GM21423 (cell line): ENCODE data around the gene EWSR1.

Experiments
- ATAC-seq: cut with Tn5 transposase; IDR thresholded peaks from one replicate; pipeline ENCODE4 v1.9.1; 2021; ENCODE audit warnings: mild to moderate bottlenecking, moderate library complexity; ENCODE audit not compliant: unreplicated experiment

The EWSR1 gene

DNA sequence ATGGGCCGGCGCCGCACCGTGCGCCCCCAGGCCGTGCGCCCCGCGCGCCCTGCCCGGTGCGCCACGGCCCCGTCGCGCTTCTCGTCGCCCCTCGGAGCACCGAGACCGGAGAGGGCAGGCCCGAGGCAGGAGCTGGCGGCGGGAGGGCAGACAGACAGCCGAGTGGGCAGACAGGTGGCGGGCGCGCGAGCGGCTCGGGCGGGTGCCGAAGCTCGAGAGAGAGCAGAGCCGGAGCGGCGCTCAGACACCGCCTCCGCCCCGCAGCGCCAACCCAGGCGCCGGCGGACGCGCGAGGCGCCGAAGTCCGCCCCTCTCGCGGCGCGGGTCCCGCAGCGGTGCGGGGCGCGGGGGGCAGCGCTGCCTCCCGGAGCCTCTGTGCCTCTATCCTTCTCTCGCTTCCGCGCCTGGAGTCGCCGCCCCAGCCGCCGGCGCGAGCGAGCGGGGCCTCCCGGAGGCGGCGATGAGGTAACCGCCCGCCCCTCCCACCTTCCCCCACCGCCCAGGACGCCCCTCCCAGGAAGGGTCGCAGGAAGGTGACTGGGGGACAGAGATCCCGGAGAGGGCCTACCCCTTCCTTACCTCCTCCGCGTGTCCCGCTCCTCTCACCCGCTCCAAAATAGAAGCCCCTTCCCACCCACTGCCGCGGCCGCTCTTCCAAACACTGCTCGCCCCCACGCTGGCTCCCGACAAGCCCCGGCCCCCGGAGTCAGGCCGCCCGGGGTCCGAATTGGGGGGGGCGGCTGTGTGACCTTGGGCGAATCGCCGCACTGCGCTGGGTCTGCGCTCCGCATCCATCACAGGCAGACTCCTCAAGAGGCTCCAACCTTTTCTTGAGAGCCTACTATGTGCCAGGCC lies 47.4 kb downstream of the EWSR1 start, which contains the start of gene RASL10A:
TSS of gene RASL10A (minus strand) at position 412 of the 855 bp plus-strand sequence. CDS start 451 bp downstream, outside the sequence.
- no peak for ATAC-seq

- no peak for ATAC-seq
These were observed 48.2 kb downstream of the EWSR1 start for GRCh38 chr22:29316141-29316828.

DNA sequence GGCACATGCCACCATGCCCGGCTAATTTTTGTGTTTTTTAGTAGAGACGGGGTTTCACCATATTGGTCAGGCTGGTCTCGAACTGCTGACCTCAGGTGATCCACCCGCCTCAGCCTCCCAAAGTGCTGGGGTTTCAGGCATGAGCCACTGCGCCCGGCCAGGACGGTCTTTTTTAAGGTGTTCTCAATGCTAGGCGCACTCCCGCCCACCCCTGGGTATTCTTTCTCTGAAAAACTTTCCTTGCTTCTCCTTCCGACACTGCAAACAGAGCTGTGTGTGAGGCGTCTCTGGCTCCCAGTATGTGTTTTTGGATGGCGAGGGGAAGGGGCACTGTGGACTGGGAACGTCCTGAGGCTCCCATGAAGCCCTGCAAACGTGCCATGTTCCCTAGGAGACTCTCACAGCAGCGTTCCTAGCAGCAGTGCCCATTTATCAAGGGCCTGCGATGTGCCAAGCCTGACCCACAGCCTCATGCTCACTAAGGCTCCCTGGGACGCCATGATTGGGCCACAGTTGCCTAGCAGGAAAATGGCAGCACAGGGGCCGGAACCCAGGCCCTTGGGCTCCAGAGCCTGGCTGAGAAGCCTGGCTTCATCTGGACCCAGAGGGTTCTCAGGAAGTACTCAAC lies 49.9 kb downstream of the EWSR1 start:
- no peak for ATAC-seq

- no peak for ATAC-seq
These were observed 51.0 kb downstream of the EWSR1 start for GRCh38 chr22:29319072-29319471.

DNA sequence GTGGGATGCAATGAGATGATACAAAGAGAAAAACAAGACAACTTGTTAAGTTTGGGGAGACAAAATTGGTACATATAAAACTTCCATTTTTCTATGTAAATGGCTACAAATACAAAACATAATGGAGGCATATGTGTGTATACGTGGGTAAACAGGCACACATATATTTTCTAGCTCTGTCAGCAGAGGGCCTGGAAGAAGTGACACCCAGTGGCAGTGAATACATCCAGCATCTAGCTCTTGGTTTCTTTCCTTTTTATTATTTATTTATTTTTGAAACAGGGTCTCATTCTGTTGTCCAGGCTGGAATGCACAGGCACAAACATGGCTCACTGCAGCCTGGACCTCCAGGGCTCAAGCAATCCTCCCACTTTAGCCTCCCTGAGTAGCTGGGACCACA lies 52.5 kb downstream of the EWSR1 start:
- ATAC-seq: no peak

DNA sequence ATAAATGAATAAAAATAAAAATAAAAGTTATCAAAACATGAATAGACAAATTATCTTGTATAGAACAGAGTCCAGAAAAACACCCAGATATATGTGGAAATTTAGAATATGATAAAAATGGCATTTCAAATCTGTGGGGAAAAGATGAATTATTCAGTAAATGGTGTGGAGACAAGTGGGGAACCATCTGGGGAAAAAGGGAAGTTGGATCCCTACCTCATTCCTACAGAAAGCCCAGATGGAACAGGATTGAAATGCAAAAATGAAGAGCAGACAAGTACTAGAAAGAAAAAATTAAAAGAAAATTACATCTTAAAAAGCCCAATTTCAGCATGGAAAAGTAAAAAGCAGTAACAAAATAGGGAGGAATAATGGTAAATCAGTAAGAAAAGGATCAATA lies 55.6 kb downstream of the EWSR1 start:
- no peak for ATAC-seq

DNA sequence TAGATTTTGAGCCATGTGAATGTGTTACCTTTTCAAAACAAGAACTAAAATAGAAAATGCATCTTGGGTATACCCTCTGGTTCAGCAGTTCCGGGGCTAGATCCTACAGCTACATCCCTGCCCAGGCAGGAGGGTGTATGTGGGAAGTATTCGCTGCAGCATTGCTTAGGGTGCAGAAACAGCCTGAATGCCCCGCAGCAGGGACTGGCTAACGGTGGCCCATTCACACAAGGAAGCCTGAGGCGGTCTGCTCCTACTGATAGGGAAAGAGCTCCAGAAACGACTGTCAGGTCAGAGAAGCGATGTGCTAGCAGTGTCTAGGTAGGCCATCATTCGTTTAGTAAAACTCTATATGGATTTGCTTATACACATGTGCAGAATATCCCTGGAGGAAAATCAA lies 57.3 kb downstream of the EWSR1 start:
- no peak for ATAC-seq

GRCh38 chr22:29325785-29326315 lies 57.8 kb downstream of the EWSR1 start:
- no peak for ATAC-seq

DNA sequence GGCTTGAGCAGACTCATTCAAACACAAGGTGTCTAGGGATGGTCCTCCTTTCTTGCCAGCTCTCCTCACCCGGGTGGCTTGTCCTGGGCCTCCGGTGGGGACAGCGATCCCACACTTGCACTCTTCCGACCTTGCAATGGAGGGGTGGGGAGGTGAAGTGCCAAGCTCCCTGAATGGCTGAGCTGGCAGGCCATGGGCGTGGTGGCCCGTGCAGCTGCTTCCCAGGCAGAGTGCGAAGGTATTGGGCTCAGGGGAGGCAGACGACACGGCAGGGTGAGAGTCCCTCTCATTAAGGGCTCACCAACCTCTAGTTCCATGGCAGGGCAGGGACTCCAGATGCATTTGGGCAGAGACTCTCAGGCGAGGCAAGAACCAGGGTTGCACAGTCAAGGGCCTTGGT lies 58.4 kb downstream of the EWSR1 start:
- ATAC-seq: no peak

DNA sequence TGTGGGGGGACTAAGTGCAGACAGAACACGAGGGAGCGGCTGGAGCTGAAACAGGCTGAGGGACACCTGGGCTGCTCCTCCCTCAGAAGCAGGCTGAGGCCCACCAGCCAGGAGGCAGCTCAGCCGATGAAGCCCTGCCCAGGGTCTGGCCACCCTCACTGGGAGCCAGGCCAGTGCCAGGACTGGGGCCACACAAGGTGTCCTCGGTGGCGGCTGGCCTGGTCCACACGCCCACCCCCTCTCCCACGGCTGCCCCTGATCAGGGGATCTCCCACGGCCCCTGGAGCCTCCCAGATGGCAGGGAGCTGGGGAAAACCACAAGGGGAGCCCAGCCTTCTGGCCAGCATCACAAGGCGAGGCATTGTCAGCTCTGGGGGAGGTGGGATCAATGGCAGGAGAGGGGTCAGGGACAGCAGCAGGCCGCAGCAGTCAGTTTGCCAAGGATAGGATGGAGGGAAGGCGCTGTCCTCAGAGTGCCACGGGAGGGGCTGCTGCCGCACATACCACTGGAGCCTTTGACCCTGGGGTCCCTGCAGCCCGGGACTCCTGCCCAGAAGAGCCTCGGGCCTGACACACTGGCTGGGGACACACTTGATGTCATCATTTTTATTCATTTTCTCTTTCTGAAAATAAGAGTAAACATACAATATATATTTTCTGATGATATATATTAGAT lies 59.2 kb downstream of the EWSR1 start:
- ATAC-seq: no peak

DNA sequence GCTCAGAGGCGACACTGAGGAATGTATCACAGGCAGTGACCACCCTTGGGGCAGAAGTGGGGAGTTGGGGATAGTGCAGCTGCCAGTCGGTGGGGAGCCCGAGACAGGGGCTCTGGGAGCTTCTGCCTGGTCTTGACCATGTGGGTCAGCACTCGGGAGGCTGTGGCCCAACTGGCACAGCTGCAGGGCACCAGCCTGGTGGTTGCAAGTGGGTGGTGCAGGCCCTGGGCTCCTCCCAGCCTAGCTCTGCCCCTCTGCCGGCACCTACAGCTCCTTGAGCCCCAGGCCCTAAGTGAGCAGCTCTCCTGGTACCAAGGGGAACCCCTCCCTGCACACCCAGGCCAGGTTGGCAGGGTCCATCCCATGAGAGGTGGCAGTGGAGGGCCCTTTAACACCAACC lies 60.0 kb downstream of the EWSR1 start:
- no peak for ATAC-seq

- ATAC-seq: no peak
These were observed 60.8 kb downstream of the EWSR1 start for GRCh38 chr22:29328566-29329500.

DNA sequence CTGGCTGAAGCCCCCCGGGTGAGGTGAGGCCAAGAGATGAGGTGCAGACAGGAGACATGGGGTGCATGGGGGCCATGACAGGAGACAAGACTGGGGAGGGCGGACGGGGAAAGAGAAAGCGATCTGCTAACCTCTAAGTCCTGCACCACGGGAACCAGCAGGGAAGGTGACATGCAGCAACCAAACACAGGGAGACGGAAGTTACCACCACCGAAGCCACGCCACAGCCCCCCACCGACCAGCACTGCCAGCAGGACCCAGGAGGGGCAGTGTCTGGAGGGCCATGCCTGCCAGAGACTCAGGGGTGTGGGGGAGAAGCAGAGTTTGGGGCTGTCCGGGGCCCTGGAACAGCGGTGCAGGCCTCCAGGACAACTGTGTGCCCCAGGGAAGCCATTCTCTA lies 61.5 kb downstream of the EWSR1 start:
- no peak for ATAC-seq

GRCh38 chr22:29330291-29330690 lies 62.2 kb downstream of the EWSR1 start:
- ATAC-seq: no peak

- no peak for ATAC-seq
These were observed 62.7 kb downstream of the EWSR1 start for GRCh38 chr22:29330753-29331152.

GRCh38 chr22:29331213-29331612 lies 63.1 kb downstream of the EWSR1 start:
- ATAC-seq: no peak

DNA sequence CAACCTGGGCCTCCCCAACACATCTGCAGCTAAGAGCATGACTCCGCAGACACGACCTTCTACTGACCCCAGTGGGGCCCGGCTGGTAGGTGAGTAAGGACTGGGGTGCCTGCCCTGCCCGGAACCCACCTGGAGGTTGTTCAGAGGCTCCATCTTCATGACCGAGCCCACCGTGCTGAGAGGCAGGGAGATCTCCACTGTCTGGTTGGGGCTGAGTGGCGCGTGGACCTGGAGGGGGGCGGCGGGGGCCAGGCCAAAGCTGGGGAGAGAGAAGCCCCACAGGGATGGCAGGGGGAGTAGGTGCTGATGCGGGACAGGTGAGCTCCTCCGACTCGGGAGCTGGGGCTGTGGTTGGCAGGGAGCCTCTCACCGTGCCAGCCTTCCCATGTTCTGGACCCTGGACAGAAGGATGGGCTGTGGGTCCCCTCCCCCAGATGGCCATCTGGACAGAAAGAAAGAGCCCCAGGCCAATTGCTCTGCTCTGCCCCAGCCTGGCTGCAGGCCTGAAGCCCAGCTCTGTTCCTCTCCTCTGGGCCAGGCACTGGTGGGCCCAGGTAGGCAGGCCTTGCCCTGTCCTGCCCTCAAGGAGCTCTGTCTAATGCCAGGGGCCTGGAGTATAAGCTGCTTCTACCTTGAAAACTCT lies 63.7 kb downstream of the EWSR1 start:
- no peak for ATAC-seq

DNA sequence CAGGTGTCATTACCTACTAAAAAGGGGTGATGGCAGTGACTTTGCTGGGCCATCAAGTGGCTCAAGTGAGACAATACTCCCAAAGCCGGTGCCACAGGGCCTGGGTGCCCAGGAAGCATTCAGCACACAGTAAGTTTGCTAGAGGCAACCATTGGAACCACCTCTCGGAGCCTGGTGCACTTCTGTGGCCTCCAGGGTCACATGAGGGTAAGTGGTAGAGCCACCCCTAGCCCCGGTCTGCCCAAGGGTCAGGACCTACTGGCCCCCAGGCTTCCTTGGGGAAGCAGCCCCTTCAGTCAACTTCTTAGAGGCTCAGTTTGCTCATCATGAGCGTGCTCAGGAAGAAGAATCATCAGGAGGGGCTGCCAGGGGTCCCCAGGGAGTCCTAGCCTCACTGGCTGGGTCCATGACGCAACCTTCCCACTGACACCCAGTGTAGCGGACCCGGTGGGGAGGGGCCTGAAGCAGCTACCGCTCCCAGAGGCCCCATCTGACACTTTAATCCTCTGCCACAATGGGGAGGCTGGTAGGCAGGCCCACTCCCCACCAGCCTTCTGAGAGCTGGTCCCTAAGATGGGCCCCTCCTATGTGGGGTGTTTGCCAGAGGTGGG lies 64.9 kb downstream of the EWSR1 start:
- no peak for ATAC-seq

GRCh38 chr22:29334148-29334547 lies 66.1 kb downstream of the EWSR1 start:
- ATAC-seq: no peak
